GM12801 (cell line): ENCODE data around the gene DNER.

ENCODE experiments used
- TF ChIP-seq, protein P1 (sequence below): IDR thresholded peaks from one replicate; pipeline ENCODE4 v1.5.1; 2011; ENCODE audit warnings: control low read depth; ENCODE audit not compliant: insufficient read length; ENCODE audit errors: extremely low read depth

The DNER gene

DNA sequence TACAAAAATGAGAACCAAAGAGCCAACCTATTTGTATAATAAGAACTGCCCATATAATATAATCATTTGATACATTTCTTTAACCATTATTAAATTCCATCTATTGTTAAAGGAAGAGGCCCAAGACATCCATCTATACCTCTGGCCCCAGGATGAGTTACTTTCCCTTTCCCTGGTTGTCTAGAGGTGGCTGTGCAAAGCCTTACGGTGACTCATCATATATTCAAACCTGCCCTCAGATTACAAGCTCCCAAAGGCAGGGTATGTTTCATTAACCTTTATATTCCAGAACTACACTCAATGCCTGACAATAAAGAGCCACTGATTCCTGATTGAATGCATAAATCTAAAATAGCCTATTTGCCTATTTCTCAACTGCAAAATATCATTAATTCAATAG is 337.5 kb downstream of the DNER start:
- TF ChIP-seq, protein P1, sequence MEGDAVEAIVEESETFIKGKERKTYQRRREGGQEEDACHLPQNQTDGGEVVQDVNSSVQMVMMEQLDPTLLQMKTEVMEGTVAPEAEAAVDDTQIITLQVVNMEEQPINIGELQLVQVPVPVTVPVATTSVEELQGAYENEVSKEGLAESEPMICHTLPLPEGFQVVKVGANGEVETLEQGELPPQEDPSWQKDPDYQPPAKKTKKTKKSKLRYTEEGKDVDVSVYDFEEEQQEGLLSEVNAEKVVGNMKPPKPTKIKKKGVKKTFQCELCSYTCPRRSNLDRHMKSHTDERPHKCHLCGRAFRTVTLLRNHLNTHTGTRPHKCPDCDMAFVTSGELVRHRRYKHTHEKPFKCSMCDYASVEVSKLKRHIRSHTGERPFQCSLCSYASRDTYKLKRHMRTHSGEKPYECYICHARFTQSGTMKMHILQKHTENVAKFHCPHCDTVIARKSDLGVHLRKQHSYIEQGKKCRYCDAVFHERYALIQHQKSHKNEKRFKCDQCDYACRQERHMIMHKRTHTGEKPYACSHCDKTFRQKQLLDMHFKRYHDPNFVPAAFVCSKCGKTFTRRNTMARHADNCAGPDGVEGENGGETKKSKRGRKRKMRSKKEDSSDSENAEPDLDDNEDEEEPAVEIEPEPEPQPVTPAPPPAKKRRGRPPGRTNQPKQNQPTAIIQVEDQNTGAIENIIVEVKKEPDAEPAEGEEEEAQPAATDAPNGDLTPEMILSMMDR = no peak

- TF ChIP-seq, protein P1 = no peak
Measured at GRCh38 chr2:229375251-229375650, 339.1 kb downstream of the DNER start.

GRCh38 chr2:229372207-229372606 is 342.1 kb downstream of the DNER start:
- TF ChIP-seq, protein P1 = no peak

GRCh38 chr2:229371086-229371485 is 343.3 kb downstream of the DNER start:
- TF ChIP-seq, protein P1 = no peak

DNA sequence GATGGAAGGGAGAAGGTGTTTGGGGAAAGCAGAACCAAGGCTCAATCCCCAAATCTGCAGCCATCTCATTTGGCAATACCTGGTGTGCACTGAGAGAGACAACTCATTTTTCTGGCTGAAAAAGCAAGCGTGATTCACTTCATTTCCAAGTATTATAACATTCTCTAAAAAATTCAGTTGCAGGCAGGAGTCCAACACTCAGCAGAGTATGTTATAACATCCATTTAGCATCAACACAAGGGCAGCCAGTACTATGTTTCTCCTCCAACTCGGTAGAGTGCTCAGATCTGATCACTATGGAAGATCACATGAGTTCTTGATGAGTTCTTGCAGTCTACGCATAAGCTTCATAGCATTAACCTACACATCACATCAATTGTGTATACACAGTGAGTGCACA is 343.8 kb downstream of the DNER start:
- TF ChIP-seq, protein P1 = no peak

DNA sequence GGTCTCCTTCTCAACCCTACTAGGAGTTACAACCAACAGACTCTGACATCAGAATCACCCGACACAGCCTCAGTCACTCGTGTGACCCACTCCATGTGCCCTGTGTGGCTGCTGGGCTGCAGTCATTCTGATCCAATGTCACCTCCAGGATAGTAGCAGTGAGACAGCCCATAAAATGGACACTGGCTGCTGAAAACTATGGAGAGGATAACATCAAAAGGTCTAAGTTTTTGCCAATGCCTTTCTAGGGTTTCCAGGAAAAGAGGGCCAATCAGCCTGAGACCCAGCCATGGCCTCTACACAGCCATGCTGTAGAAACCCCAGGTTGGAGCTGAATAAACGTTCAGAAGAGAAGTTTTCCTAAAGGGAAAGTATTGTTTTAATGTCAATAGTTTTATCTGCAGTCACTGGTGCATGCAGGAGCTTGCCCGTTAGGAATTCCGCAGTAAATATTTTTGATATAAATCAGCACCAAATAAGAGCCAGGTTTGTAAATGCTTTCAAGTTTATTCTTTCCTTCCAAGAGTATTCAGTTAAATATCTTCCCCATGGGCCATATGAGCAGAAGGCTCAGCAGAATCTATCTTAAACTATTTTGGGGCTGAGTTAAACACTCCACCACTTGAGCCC is 351.1 kb downstream of the DNER start:
- TF ChIP-seq, protein P1 = no peak

- TF ChIP-seq, protein P1 = no peak
Measured at GRCh38 chr2:229350883-229351282, 363.5 kb downstream of the DNER start.
